ENCODE data around the gene APBB1.

DNA sequence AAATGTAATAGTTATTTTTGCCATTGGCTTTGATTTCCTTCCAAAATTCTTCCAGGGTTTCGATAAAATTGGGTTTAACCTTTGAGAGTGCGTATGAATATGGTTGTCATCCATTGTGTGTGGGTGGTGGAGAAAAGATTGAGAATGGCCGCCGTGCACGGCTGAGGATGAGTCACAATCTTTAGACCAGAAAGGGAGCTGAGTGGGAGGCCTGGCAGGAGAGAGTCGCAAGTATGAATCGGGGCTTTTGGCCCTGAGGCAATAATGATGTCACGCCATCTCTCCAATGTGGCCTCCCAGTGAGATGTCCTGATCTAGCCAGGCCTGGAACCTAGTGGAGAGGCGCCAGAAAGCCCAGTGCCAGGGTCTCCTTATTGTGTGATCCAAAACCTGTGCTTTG is 61.7 kb downstream of the APBB1 start:
- TF ChIP-seq POLR2A (IDR thresholded peaks at IDR 0.05; ENCODE audit: low read depth, low read length) (no peak), CTCF (conservative IDR thresholded peaks at IDR 0.05; ENCODE audit: low read depth, low read length) (no peak)
